Activated CD8-positive, alpha-beta memory T cell treated with anti-CD3 and anti-CD28 coated beads, Interleukin-2, amount 50 U/mL, for 24 hours (primary cell): ENCODE data around the gene DUSP28.
"Not testable (repeated sequence)": the region's sequence is repeated elsewhere in the genome, so short reads cannot be mapped to it uniquely, and the experiment has no call there.

Experiments
- DNase-seq: peaks from one replicate; pipeline ENCODE4 v3.0.0-alpha.2; 2020; ENCODE audit errors: extremely low read depth

Gene DUSP28

GRCh38 chr2:240527153-240527750 lies 32.9 kb upstream of the DUSP28 start:
- no peak for DNase-seq

- DNase-seq = no peak
Observed at GRCh38 chr2:240528406-240529040, 31.6 kb upstream of the DUSP28 start.

GRCh38 chr2:240529344-240529999 lies 30.7 kb upstream of the DUSP28 start:
- DNase-seq = no peak

GRCh38 chr2:240530181-240530580 lies 30.0 kb upstream of the DUSP28 start:
- no peak for DNase-seq

GRCh38 chr2:240531038-240531437 lies 29.1 kb upstream of the DUSP28 start:
- no peak for DNase-seq

- no peak for DNase-seq
Observed at GRCh38 chr2:240532031-240532775, 28.0 kb upstream of the DUSP28 start.

GRCh38 chr2:240538031-240538780 lies 22.0 kb upstream of the DUSP28 start:
- no peak for DNase-seq

- not testable (repeated sequence) for DNase-seq
Observed at GRCh38 chr2:240539101-240539500, 21.1 kb upstream of the DUSP28 start.

- DNase-seq = no peak
Observed at GRCh38 chr2:240539906-240540305, 20.3 kb upstream of the DUSP28 start.

- no peak for DNase-seq
Observed at GRCh38 chr2:240551288-240551687, 8.9 kb upstream of the DUSP28 start.

GRCh38 chr2:240551811-240552210 lies 8.3 kb upstream of the DUSP28 start:
- DNase-seq = no peak

- no peak for DNase-seq
Observed at GRCh38 chr2:240553956-240554480, 6.1 kb upstream of the DUSP28 start.

GRCh38 chr2:240554767-240555493 lies 5.2 kb upstream of the DUSP28 start:
- DNase-seq = no peak

GRCh38 chr2:240555541-240556250 lies 4.5 kb upstream of the DUSP28 start:
- DNase-seq = no peak

GRCh38 chr2:240556553-240557100 lies 3.5 kb upstream of the DUSP28 start:
- no peak for DNase-seq

GRCh38 chr2:240557101-240557751 lies 2.9 kb upstream of the DUSP28 start:
- no peak for DNase-seq

- no peak for DNase-seq
Observed at GRCh38 chr2:240557808-240558207, 2.3 kb upstream of the DUSP28 start, which contains the start of gene ANKMY1. Gene ANKMY1, minus strand, starts transcription at chr2:240557988. Its CDS starts 653 bp downstream, at chr2:240557335.

GRCh38 chr2:240558236-240558761 lies 1.9 kb upstream of the DUSP28 start:
- DNase-seq = no peak

GRCh38 chr2:240559286-240559685 lies 871 bp upstream of the DUSP28 start:
- DNase-seq = no peak
